Neural progenitor cell (in vitro differentiated cells): ENCODE measurements around the gene MRAP2.

ENCODE experiments used
- EZH2 ChIP-seq: fragments of 200-600 bp; sonication (generic); IDR thresholded peaks from 2 replicates; pipeline ENCODE4 v1.6.1; 2017; ENCODE audit warnings: antibody characterized with exemption, mild to moderate bottlenecking, moderate library complexity
- EZH2phosphoT487 ChIP-seq: fragments of 200-600 bp; sonication (generic); IDR thresholded peaks from 2 replicates; pipeline ENCODE4 v1.6.1; 2017; ENCODE audit warnings: antibody characterized with exemption
- TF ChIP-seq, protein P1 (sequence below): fragments of 200-600 bp; sonication (generic); IDR thresholded peaks from 2 replicates; pipeline ENCODE4 v1.5.1; 2017; ENCODE audit warnings: antibody characterized with exemption, mild to moderate bottlenecking

DNA sequence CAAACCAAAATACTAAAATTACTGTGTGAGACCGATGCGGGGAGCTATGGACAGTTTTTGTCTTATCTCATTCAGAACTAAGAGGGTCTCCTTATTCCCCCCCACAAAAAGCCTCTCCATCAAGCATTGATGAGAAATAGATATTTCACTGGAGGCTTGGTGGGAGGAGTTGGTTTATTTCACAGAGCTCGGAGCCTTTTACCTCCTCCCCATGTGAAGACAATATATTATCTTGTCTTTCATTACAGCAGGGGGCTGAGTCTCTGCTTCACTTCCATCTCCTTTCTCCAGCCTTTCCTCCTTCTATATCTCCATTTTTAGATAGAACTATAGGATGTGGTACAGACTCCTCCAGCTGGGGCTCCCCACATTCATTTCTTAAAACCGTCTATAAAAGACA lies 29.9 kb upstream of the MRAP2 start:
- TF ChIP-seq, protein P1, sequence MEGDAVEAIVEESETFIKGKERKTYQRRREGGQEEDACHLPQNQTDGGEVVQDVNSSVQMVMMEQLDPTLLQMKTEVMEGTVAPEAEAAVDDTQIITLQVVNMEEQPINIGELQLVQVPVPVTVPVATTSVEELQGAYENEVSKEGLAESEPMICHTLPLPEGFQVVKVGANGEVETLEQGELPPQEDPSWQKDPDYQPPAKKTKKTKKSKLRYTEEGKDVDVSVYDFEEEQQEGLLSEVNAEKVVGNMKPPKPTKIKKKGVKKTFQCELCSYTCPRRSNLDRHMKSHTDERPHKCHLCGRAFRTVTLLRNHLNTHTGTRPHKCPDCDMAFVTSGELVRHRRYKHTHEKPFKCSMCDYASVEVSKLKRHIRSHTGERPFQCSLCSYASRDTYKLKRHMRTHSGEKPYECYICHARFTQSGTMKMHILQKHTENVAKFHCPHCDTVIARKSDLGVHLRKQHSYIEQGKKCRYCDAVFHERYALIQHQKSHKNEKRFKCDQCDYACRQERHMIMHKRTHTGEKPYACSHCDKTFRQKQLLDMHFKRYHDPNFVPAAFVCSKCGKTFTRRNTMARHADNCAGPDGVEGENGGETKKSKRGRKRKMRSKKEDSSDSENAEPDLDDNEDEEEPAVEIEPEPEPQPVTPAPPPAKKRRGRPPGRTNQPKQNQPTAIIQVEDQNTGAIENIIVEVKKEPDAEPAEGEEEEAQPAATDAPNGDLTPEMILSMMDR, result no peak
- TF ChIP-seq EZH2, result no peak
- no peak for TF ChIP-seq EZH2phosphoT487
